Islet of Langerhans (tissue), 1 donor: ENCODE data around the gene VAC14.
"Not testable (repeated sequence)": the region's sequence is repeated elsewhere in the genome, so short reads cannot be mapped to it uniquely, and the experiment has no call there.

Experiments used
- FAIRE-seq: peaks from one replicate; lab custom pipeline; 2011; peaks lifted over from hg19 to GRCh38; lab: Jason Lieb, UNC

The VAC14 gene

GRCh38 chr16:70644763-70645597 is 156.0 kb downstream of the VAC14 start:
- FAIRE-seq: no peak

GRCh38 chr16:70643264-70643663 is 157.7 kb downstream of the VAC14 start:
- FAIRE-seq: not testable (repeated sequence)

DNA sequence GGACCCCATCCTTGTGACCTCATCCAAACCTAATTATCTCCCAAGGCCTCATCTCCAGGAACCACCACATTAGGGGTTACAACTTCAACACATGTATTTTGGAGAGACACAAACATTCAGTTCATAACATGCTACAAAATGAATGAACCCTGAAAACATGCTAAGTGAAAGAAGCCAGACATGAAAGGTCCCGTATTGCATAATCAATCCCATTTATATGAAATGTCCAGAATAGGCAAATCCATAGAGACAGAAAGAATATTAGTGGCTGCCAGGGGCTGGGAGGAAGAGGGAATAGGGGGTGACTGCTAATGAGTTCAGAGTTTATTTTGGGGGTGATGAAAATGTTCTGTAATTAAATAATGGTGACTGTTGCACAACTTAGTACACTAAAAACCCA is 158.3 kb downstream of the VAC14 start:
- FAIRE-seq: no peak

DNA sequence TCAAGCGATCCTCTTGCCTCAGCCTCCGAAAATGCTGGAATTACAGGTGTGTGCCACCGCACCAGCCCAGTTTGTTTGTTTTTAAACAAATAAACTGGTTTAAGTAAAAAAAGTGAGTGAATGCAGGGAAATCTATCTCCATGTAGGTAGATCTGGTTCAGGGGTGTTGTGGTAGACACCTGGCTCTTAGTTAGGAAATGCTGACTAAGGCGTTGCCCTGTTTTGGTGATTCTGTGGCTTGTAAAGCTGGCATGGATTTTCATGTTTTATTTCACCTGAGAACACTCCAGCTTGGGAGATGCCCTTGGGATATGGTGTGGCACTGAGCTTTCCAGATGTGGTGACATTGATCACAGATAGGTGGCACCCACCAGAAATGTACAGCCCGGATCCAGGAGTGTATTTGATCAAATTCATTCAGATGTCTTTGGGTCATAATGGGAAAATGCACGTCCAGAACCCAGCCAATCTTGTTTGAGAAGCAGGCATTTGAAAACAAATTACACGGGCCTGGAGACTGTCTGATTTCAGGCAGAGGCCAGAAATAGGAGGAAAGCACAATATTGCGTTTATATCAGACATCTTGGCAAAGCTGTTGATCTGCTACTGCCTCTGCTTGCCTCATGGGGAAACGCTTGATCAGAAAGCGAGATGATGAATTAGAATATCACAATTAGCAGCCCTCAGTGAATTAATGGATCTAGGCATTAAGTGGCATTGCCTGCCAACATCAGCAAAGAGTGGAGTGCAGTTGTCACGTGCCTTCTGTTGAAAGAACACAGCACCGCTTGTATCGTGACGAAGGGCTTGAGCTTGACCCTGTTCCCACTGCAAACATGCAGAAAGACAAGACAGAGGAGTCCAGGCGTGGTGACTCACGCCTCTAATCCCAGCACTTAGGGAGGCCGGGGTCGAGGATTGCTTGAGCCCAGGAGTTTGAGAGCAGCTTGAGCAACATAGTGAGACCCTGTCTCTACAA is 161.9 kb downstream of the VAC14 start:
- FAIRE-seq: no peak
